GF-D8 (cell line): ENCODE measurements around the gene DCC.
A peak's percentile ranks its signal among the peaks of the same experiment; 100 is the strongest.

Source experiments
- DNase-seq: peaks from one replicate; lab custom pipeline; 2025; lab: John Stamatoyannopoulos, UW

Gene DCC

DNA sequence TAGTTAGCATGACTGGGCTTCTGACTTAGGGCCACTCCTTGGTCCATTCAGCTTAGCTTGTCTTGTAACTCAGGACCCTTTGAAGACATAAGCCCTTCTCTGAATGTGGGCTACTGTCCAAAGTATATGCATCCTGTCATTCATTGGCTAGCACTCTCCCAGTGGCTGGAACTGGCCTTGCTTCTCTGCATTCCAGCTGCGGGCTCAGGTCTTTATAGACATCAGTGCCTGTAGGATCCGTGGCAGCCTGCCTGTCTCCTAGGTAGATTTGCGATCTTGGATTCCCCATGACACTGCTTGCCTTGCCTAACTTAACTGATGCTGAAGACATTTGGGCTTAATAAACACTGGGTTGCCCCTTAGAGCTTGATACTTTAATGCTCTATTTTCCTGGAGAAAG is 170.1 kb downstream of the DCC start:
- DNase-seq, result no peak

DNA sequence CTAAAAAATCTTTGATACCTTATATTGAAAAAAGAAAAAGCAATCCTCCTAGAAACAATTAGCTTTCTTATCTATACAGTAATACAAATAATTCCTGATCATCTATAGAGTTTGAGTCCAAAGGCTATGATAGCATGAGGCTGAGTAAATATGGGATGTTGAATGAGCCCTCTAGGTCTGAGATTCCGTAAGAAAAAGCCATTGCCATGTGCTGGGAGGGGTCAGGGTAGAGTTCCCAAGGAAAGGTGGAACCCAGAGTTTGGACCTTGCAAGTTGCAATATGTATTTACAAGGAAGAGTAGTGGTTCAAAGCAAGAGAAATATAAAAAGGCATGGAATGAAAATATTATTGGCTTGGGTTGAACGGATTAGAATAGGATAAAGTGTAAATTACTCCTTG is 178.1 kb downstream of the DCC start:
- no peak for DNase-seq

DNA sequence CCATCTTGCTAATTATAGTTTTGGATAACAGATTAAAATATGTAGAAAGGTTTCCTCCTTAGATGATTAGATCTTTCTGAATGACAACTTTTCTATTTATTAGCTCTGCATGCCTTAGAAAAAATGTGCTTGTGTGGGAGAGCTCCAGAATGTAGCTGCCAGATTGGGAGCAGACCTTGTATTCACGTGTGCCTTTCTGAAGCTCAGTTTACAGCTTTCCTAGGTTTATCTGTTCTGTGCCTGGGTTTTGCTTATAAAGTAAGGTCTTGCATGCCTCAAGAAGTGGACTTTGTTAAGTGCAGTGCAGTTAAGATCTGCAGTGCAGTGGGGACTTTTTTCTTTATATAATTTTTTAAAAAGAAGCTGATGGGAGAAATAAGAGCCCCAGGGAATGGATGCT is 179.0 kb downstream of the DCC start:
- no peak for DNase-seq

DNA sequence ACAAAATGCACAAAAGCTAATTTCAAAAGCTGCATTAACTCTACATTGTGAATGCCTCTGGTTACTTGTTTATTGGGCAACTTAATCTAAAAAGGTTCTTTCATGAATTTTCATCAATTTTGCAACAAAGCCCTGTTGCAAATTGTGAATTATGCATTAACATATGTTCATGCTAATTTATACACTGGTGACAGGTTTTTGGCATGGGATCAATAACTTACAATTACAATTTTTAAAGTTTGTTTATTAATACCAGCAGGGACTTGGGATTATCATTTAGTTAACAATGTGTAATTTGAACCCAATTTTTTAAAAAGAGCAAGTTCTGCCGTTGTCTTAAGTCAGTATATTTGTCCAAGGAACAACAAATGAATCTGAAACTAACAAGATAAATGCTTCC is 183.6 kb downstream of the DCC start:
- DNase-seq, result no peak

DNA sequence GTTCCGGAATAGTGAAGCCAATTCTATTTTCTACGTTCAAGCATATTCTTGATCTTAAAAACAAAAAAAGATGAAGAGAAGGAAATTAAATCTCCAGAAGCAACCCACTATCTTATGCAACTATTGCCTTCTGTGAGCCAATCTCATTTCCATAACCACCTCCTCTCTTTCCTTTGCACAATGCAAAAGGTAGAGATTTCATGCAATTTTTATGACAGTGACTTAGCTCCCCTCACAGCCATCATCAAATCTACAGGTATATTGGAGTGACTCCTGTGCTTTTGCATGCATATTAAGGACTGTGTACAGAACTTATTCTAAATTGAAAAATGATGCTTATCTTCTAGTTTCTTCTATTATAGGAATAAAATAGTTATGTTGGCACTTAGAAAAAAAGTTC is 191.8 kb downstream of the DCC start:
- DNase-seq, result no peak

DNA sequence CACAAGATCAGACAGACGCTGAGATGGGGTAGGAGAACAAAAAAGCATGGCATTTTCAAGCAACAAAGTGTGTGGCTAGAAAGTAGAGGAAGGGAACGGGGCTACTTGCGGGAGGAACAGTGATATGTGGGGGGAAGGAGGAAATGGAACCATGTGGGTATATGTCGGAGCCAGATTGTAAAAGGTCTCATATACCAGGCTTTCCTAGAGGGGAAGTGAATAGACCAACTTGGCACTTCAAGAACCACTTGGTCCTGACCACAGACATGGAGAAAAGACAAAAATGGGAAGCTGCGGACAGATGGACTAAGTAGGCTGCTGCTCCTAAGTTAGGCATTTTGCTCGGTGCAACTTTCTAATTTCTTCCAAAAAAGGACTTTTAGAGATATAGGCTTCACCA is 196.0 kb downstream of the DCC start:
- peak; percentile 66 for DNase-seq

DNA sequence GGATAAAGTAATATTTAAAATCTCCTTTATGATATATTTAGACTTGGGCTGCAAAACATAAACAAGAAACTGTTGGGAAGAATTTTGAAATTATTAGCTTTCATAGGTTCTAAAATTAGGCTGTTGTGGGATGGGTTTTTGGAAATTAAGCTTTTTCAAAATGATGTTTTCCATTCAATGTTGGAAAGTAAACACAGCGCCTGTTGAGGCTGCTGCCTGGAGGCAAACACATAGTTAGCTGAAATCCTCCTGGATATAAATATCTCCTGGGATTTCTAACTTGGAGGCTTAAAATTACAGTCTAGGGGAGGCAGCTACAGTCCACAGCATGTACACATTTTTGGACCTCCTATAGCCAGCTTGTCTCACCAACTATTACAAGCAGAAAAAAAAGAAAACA is 197.3 kb downstream of the DCC start:
- DNase-seq, result no peak

DNA sequence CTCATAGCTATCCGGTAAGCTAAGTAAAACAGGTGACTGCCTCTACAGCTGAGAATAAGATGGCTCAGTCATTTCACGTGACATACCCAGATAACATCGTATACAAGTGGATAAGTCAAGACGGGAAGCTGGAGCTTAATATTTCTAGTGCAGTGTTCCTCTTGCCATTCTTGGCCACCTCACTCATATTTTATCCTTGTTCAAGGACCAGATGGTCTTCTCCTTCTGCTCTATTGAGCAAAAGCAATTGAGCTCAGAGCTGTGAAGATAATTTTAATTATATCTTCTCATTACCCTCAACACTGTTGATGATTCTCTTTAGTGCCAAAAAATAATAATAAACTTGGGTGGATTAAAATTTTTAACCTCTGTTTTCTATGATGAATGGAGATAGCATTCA is 201.1 kb downstream of the DCC start:
- DNase-seq, result no peak

DNA sequence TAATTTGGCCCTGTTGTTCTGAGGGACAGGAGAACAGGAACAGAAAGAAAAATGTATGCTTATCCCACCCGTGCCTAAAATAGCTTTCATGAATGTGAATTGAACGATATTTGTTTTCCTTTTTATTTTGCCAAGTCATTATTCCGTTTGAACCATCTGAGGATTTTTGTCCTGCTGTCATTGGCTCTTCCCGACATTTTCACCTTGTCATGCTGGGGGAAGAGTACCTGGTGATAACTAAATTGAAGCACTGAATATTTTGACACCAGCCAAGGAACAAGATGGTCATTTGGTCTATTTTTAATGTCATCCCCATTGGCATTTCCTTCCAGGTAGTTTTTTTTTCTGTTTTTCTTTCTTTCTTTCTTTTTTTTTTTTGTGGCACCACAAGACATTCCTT is 204.1 kb downstream of the DCC start:
- no peak for DNase-seq

DNA sequence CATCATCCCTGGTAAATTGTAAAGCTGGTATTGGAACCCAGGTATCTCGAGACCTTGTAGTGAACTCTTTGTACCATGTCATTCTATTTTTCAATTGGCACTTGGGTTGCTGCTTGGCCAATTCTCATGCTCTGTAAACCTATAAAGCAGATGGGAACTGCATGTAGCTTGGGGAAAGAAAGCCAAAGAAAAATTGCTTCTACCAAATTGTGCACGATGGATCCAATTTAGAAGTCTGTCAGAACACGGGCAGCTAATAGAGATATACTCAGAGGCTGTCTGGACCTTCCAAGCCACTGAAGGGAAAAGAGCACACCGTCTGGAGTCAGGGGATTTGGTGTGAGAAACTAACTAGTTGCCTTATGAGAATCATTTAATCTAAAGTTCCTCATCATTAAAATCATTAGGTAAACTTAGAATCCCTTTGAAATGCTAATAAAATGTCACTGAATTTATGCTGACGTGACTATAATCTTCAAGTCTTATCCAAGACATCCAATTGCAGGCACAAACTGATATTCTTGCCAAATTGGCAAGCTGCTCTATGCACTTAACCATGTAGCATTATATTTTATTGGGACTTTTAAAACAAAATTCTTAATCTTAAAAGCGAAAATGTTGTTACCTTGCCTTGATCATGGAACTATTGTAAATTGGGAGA is 206.8 kb downstream of the DCC start:
- no peak for DNase-seq

DNA sequence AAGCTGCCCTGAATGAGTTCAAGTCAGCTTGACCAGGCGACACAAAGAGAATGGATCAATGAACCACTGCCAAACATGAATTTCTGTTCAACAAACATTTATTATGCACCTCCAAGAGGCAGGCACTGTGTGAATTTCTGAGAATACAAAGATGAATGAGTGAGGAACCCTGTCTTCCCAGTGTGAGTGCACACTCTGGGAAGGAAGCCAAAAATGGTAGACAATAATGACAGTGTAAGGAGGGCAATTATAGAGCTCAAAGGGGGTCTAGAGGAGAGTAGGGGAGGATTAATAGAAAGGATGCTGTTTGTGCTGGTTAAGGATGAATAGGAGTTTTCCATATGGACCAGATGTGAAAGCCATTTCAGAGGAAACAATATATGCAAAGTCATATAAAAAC is 213.4 kb downstream of the DCC start:
- no peak for DNase-seq

DNA sequence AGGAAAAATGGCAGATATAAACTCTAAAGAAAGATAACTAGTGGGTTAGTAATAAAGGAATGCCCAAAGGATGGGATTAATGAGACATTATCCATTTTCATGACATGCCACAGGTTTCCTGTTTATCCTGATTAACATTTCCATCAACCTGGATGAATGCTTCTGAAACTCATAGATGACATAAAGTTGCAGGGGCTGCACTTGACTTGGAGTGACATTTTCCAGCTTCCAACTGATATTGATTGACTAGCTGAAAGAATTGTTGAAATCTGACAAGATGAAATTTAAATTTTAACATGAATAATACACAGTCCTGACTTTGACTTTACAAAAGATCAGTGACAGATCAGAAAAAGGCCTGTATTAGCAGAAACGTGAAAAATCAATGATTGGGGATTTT is 214.2 kb downstream of the DCC start:
- DNase-seq, result no peak

DNA sequence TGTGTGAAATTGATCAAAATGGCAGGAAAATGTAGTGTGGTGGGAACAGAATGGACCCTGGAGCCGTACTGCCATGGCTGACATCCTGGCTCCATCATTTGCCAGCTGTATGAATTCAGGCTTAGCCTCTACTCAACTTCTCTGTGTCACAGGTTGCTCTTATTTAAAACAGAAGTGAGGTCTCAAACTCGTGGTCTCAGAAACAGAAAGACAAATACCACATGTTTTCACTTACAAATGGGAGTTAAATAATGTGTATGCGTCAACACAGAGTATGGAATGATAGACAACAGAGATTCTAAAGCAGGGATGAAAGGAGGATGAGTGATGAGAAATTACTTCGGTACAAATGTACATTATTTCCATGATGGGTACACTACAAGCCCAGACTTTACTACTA is 227.4 kb downstream of the DCC start:
- DNase-seq, result no peak

DNA sequence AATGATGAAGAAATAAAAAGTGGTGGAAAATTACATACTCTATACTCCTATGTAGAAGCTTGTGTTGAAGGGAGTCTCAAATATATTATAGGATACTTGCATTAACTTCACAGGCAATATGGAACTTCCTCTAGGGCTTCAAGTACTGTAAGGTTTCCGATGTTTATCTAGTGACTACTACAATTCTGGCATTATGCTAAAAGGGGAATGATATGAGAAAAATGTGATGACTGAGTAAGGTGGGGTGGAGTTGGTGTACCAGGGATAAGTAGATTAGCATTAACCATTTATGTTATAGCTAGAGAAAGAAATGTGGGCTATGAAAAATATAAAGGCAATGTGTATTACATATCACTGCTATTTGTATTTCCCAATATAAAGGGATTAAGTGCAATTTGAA is 229.5 kb downstream of the DCC start:
- no peak for DNase-seq

DNA sequence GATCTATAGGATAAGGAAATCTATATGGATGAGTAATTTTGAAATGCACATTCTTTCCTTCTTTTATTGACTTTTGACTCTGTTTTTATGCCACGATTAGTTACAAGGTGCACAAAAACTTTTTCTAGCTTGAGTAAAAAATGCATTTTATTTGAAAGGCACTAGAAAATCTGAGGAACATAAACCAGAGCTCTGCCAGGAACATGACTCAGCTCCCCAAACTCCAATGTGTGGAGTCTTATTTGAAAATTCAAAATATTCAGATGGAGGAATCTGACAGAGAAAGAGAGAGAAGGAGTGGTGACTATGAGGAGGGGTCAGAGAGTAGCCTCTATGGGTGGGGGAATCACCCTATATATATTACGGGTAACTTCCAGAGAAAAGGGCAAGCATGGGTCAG is 231.0 kb downstream of the DCC start:
- no peak for DNase-seq

DNA sequence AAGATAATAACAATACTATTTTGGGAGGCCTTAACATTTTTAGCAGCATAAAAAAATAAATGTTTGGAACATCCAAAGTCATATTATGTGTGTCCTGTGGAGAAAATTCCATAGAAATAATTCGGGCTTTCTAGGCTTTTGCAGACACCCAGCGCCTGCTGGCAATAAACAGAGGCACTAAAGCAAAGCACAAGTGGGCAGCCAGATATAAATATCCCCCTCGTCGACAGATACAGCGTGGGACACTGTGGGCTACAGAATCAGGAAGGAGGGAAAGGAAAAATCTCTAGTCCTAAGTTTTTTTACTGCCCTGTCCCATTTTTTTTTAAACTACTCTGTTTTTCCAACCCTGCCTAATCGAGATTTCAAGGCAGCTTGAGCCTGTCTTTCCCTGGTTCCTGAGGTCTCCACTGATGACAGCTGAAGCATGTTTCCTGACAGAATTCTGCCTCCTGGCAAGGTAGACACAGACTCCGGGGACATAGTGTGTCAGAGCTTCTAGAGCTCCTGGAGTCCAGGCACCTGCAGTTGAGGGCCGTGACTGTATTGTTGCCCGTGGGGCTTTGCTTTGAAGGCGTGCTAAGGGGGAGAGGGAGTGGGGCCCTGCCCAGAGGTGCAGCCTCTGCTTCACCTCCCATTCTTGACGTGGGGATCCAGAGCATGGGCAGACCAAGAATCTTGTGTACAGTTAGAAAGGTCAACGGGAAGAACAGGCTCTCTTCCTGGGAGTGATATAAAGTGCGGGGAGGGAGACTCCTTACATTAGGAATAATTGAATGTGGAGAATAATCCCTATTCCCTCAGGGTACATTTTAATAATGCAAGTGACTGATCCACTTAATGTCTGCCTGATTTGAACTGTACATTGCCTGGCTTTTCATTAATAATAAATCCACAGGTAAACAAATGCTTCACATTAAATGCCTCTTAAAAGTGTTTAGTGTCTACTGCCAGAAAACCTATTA is 232.3 kb downstream of the DCC start:
- no peak for DNase-seq

DNA sequence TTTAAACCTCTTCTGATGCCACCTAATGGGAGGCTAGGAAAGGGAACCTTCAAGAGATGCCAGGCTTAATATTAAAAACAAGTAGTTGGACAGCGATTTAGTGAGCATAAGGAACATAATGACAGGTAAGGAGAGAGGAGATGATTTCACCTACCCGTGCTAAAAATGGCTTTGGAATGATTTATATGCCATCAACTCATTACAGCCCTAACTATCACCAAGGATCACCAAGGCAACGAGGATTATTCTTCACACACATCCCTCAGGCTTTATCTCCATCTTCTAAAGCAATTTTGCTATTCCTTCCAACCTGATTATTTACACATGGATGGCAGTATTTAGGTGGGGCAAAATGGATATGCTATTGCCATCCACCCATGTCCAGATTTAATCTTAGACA is 237.8 kb downstream of the DCC start:
- no peak for DNase-seq

DNA sequence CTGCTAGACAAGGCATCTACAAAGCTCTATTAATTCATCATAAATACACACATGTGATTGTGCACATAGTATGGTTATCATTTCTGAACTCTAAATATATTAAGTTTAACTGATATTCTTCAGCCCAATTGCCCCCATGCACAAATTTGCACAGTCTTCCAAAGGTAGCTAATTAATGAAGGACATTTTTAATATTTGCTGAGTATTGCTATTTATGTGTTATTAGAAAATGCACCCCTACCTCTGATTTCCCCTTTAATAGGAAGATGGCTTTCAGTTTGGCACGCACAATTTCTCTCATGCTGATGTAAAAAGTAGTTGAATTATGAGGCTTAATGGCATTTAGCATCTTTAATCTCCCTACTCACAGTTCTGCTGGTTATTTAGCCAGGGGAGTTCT is 242.1 kb downstream of the DCC start:
- no peak for DNase-seq

DNA sequence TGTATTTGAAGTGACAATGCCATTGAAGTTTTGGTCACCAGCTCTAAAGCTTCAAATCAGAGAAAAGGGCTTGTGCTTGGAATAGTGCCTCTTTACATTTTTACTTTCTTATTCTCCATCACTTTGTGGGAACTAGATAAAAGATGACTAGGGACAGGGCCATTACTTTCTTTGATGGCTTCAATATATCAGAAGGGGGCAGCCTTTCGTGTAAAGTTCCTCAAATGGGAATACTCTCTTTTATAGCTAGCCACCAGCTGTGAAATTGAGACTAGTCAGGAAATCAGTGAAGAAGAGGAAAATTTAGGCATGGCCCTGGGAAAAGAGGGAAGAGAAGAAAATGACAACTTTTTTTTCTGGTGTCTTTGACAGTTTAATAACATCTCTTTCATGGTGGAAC is 242.5 kb downstream of the DCC start:
- no peak for DNase-seq

DNA sequence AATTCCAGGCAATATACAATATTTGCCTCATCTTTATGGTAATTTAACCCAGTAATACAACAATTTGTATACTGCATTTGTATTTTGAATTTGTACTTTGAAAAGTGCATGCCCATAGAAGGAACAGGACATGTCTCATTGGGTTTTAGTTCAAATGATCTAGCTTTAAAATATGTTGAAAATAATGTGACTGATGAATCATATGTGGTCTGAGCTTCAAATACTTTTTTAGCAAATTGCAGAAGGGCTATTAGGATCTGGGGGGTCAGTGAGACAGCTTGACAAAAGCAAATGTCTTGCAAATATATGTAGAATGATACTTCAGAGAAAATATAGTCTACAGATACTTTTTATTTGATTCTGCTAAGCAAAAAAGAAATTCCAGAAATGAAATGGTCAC is 248.9 kb downstream of the DCC start:
- no peak for DNase-seq

DNA sequence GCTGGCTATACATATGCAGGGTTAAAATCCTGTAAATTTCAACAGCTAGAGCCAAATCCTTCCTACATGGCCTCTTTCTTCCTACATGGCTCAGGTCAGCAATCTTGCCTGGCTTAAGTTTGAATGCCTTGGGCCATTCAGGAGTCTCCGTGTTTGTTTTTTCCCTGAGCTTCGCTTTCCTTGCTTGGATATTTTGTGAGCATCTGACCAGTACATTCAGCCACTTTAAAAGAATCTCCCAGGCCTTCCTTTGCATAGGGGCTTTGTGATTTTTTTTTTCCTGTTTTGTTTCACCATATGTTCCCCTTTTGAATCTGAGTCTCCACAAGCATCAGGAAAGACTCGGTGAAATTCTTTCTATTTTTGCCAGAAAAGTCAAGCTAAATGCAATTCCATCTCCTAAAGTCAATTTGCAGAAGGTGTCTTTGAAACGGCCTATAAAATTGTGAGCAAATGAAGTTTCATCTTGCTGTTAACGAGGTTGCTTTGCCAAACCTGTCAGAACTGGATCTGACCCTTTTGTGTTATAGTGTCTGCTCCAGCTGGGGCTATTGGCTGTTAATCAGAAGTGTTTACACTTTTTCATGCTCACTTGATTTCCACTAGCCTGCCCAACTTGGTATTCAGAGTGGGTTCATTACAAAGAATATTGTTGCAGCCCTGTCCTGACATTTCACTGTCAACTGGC is 256.9 kb downstream of the DCC start:
- DNase-seq, result no peak

DNA sequence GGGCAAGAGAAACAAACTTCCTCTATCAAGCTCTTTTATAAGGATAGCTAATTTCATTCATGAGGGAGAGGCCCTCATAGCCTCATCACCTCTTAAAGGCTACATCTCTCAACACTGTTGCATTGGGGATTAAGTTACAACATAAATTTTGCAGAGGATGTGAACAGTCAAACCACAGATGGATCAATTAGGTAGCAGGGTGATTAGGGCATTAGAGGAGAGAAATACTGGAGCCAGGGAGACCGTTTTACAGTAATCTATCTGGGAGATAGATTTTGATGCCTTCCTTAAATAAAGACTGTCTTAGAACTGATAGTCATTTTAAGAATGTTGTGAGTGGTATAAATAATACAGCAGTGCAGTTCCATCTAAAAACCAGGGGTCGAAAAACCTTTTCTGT is 258.9 kb downstream of the DCC start:
- no peak for DNase-seq

DNA sequence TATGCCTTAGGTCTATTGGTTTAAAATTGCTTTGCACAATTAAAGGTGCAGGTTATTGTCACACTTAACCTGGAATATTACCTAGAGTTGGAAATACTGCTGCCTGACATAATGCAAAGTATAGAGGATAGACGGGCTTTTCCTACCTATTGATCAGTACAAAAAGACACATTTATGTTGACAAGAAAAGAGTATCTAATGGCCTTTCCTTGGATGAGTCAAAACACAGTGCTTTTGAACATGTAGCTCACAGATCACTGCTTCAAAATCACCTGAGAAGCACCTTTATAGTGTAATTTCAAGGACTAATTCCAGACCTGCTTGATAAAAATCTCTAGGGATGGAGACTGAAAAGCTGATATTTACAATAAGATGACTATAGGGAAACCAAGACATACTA is 262.8 kb downstream of the DCC start:
- no peak for DNase-seq
